HepG2 (cell line): ENCODE results near the gene ANKRD53. TPM values are rescaled to one million over a fixed set of nuclear protein-coding genes. Genes with fewer than 3 reads are reported as not detected.

ENCODE experiments used
- BCL6 ChIP-seq: IDR thresholded peaks from 2 replicates; pipeline ENCODE4 v1.6.1; 2016; ENCODE audit warnings: missing genetic modification reagents, missing compliant biosample characterization
- DZIP1 ChIP-seq: sonication (generic); formaldehyde crosslinking; IDR thresholded peaks from 2 replicates; pipeline ENCODE4 v1.5.0; 2020; ENCODE audit warnings: mild to moderate bottlenecking, missing genetic modification reagents
- E2F5 ChIP-seq: sonication (generic); formaldehyde crosslinking; conservative IDR thresholded peaks from 2 replicates; pipeline ENCODE4 v1.4.0; 2020; ENCODE audit warnings: missing genetic modification reagents
- GRHL1 ChIP-seq: sonication (generic); formaldehyde crosslinking; conservative IDR thresholded peaks from 2 replicates; pipeline ENCODE4 v1.8.0; 2022; ENCODE audit warnings: missing genetic modification reagents
- KDM2A ChIP-seq: sonication (generic); formaldehyde crosslinking; IDR thresholded peaks from 2 replicates; pipeline ENCODE4 v1.4.0; 2020; ENCODE audit warnings: low read depth, missing genetic modification reagents, borderline replicate concordance
- NRL ChIP-seq: sonication (generic); formaldehyde crosslinking; IDR thresholded peaks from 2 replicates; pipeline ENCODE4 v1.5.0; 2020; ENCODE audit warnings: missing genetic modification reagents, mild to moderate bottlenecking, moderate library complexity, borderline replicate concordance
- PAX8 ChIP-seq: sonication (generic); formaldehyde crosslinking; IDR thresholded peaks from 2 replicates; pipeline ENCODE4 v1.8.0; 2022; ENCODE audit warnings: mild to moderate bottlenecking, missing genetic modification reagents, borderline replicate concordance
- PBX3 ChIP-seq: sonication (generic); formaldehyde crosslinking; IDR thresholded peaks from 2 replicates; pipeline ENCODE4 v1.8.1; 2023; ENCODE audit warnings: missing genetic modification reagents, inconsistent platforms, borderline replicate concordance
- RAD21 ChIP-seq: fragments of 450-650 bp; formaldehyde crosslinking; IDR thresholded peaks from 2 replicates; pipeline ENCODE4 v1.5.0; 2020; ENCODE audit warnings: mild to moderate bottlenecking
- THAP9 ChIP-seq: sonication (generic); formaldehyde crosslinking; IDR thresholded peaks from 2 replicates; pipeline ENCODE4; 2020; ENCODE audit warnings: missing genetic modification reagents, mild to moderate bottlenecking, borderline replicate concordance
- ZNF20 ChIP-seq: sonication (generic); formaldehyde crosslinking; IDR thresholded peaks from 2 replicates; pipeline ENCODE4 v1.4.0; 2020; ENCODE audit warnings: mild to moderate bottlenecking, moderate library complexity, missing genetic modification reagents
- ZNF639 ChIP-seq: conservative IDR thresholded peaks from 2 replicates; pipeline ENCODE4 v1.6.1; 2018; ENCODE audit warnings: missing genetic modification reagents
- ZNF781 ChIP-seq: sonication (generic); formaldehyde crosslinking; IDR thresholded peaks from 2 replicates; pipeline ENCODE4 v1.5.1; 2020; ENCODE audit warnings: borderline replicate concordance, mild to moderate bottlenecking, missing genetic modification reagents; ENCODE audit errors: not compliant biosample characterization
- ZNF883 ChIP-seq: sonication (generic); formaldehyde crosslinking; IDR thresholded peaks from 2 replicates; pipeline ENCODE4 v1.5.1; 2020; ENCODE audit warnings: mild to moderate bottlenecking, missing genetic modification reagents; ENCODE audit errors: not compliant biosample characterization
- polyA plus RNA-seq, 8 experiments: library from polyadenylated mRNA; depleted of rRNA in 3 of 8; stranded (reverse) in 7 of 8; unstranded in 1 of 8; fragments of >200 nt; fragmentation: Illumina TruSeq in 4 of 8; extraction: Trizol in 4 of 8; gene quantifications; 2 replicates each; pipeline versions ENCODE4 v1.2.1 to v1.2.3, GENCODE V29; 2011 to 2016; ENCODE audit warnings: low read depth in 4 of 8, missing spikeins in 1 of 8, mixed read lengths in 1 of 8; ENCODE audit not compliant: insufficient read depth in 1 of 8
- total RNA-seq, 5 experiments: library from RNA; depleted of rRNA; stranded (reverse); fragments of >200 nt; fragmentation: Illumina TruSeq; extraction: Trizol; gene quantifications; 2 replicates each; pipeline ENCODE4 v1.2.3, GENCODE V29; 2016; ENCODE audit warnings: low read depth in 1 of 5

Gene ANKRD53
- total and polyA plus RNA-seq, 2 of the 13 experiments (the other 11 are each of a cell fraction or from before 2014, with no cell fraction given), result 0.15 TPM; not detected in 1

- 0 out of 2 replicates have a peak, but pooled peaks have one; percentile 58 for TF ChIP-seq DZIP1 (CRISPR knock-in tag)
- TF ChIP-seq PAX8 (CRISPR knock-in tag), result peak; percentile 73; the same call in 1 of the 2 replicates
- no peak for TF ChIP-seq BCL6 (CRISPR knock-in tag)
- peak; percentile 61 for TF ChIP-seq ZNF883 (CRISPR knock-in tag)
- 0 out of 2 replicates have a peak, but pooled peaks have one; percentile 47 for TF ChIP-seq E2F5
- TF ChIP-seq RAD21 (CRISPR knock-in tag), result peak; percentile 79
- no peak for TF ChIP-seq ZNF639 (CRISPR knock-in tag)
- TF ChIP-seq PBX3 (CRISPR knock-in tag), result 0 out of 2 replicates have a peak, but pooled peaks have one; percentile 69
- TF ChIP-seq NRL (CRISPR knock-in tag), result peak; percentile 87
- peak; percentile 86; the same call in 1 of the 2 replicates for TF ChIP-seq KDM2A (CRISPR knock-in tag)
- no peak for TF ChIP-seq ZNF20 (CRISPR knock-in tag)
- TF ChIP-seq THAP9 (CRISPR knock-in tag), result peak; percentile 50; the same call in 1 of the 2 replicates
- no peak for TF ChIP-seq GRHL1 (CRISPR knock-in tag)
- TF ChIP-seq ZNF781 (CRISPR knock-in tag), result peak; percentile 79
Measured at GRCh38 chr2:70948337-70949003, 30.0 kb upstream of the ANKRD53 start (continued).
